Measurements from ENCODE around the gene EFEMP1. TPM values are rescaled to one million over a fixed set of nuclear protein-coding genes. Genes with fewer than 3 reads are reported as not detected.
A peak's percentile ranks its signal among the peaks of the same experiment; 100 is the strongest.

EFEMP1 gene, protein sequence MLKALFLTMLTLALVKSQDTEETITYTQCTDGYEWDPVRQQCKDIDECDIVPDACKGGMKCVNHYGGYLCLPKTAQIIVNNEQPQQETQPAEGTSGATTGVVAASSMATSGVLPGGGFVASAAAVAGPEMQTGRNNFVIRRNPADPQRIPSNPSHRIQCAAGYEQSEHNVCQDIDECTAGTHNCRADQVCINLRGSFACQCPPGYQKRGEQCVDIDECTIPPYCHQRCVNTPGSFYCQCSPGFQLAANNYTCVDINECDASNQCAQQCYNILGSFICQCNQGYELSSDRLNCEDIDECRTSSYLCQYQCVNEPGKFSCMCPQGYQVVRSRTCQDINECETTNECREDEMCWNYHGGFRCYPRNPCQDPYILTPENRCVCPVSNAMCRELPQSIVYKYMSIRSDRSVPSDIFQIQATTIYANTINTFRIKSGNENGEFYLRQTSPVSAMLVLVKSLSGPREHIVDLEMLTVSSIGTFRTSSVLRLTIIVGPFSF
- polyA plus RNA-seq (2013, experiment 1 of 2; ENCODE audit: insufficient read length), result 375 TPM
- polyA plus RNA-seq (2013, experiment 2 of 2; ENCODE audit: insufficient read length), result 376 TPM

DNA sequence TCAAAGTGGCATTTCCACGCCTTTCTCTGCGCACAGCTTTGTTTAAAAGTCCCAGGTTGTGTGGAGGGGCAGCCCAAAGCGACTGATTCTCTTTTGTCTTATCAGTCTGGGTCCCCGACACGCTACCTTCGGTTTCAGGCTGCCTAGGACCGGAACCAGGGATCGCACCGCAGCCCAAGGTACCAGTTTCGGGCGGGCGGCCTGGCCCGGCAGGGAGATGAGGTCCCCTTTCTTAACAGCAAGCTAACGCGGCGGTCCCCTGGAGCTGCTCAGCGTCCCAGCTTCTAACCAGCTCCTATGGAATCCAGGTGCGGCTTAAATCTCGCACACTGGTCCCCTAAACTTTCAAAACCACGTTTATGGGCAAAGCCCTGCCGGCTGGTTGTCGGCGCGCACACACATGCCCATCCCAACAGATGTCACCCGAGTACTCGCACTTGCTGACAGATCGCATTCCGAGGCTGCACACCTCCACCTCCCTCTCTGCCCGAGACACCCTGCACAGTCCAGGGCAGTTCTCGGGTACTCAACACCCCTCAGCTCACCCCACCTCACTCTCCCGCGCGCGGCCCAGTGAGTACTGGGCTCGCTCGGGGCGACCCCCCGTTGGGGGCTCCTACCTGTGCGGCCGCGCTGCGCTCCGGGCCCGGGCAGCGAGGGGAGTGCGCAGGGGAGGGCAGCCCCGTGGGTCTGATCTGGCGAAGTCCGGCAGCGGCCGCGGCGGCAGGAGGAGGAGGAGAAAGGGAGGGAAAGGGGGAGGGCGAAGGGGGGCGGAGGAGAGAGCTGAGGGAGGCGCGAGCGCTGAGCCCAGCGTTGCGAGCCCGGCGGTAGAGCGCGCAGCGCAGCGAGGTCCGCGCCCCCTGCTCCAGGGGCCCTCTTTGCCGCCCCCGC is at the start of gene EFEMP1:
EFEMP1 (minus strand) TSS at position 692 of the 891 bp plus-strand sequence. CDS start 1,342 bp downstream, outside the sequence.
- peak; percentile 56 for DNase-seq

DNA sequence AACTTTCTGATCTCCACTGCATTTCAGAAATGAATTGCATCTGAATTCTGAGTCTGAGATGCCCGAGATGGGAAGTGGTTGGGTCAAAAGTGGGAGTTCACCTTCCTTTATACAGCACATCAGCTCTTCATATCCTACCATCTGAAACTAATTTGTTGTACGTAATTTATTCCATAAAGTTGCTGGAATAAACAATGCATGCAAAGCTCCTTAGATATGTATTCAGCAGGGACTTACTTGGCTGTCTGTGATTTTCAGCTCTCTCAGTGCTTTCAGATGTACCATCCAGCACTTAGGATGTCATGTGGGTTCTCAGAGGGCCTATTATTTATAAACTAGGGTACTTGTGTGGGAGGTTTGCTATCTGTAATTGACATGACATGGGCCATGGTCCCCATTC is 46.9 kb upstream of the EFEMP1 start:
- DNase-seq, result no peak

DNA sequence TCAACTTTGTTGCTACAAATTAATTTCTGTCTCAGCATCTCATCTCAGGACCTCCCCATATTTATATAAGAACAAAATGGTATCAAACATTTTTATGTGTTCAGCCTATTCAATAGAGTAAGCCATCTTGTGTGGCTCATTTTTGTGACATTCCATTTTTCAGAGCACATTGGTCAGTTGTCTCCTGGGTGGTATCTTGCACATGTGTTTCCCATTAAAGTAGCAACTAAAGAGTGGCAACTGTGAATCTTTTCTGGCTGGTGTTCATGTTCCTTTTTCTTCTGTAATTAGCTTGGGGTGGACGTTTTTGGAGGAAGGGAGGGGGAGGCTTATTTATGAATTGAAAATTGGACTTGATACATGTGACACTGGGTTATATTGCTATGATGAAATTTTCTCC is 45.4 kb upstream of the EFEMP1 start:
- peak; percentile 66 for DNase-seq

DNA sequence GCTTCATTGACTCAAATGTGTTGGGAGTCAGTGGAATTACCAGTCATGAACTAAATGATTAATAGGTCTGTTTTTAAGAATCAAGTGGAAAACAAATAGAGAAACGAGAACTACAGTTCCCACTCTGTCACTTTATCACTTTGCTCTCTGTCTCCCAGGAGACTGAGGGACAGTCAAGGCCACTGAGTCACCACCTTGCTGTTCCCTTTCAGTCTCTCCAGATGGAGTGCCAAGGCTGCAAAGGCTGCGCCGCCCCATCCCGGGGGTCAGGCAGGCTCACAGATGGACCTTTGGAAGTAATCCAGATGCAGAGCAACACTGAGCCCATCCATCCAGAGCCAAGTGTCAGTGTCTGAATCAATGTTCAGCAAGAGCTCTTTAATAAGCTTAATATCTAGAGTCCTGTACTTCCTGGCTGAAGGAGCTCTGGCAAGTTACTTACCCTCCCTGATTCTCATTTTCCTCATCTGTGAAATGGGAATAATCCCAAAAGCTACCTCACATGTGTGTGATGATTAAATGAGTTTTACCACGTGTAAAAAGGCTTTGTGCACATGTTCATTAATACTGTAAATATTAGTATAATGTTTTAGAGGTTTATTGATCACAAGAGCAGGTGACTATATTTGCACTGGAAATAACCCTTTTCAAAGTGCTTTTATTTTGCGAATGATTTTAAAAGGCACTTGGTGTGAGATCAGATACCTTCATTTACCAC is 43.0 kb upstream of the EFEMP1 start:
- peak; percentile 32 for DNase-seq

DNA sequence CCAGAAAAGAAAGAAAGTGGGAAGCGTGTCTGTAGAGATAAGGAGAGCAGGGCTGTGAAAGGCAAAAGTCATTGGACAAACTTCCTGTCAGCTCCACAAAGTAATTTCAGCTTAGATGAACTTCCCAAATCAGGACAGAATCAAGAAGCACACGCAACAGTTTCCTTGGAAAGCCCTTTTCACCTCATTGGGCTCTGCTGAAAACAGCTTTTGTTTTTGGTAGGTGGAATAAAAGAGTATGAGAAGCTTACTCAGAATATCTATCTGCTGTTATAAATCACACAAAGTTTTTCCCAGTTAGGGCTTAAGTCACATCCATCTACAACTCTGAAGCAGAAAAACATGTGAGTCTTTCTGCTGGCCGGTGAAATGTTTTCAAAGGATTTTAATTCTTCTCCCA is 42.4 kb upstream of the EFEMP1 start:
- peak; percentile 37 for DNase-seq

DNA sequence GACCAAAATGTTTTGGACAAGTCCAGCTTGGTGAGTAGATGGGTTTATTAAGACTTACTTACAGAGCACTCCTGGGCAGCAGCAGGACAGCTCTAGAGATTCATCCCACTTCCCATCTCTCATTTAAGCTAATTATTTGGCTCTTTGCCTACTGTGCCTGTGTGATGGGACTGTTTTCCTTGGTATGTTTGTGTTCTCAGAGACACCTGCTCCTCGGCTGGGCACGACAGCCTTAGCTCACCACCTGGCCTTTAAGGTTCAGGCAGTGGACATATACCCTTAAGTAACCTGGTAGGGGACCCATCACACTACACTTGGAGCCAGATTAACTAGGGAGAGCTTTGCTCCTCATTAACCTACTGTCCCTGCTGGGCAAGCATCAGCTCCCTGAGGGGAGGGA is 41.7 kb upstream of the EFEMP1 start:
- DNase-seq, result no peak

DNA sequence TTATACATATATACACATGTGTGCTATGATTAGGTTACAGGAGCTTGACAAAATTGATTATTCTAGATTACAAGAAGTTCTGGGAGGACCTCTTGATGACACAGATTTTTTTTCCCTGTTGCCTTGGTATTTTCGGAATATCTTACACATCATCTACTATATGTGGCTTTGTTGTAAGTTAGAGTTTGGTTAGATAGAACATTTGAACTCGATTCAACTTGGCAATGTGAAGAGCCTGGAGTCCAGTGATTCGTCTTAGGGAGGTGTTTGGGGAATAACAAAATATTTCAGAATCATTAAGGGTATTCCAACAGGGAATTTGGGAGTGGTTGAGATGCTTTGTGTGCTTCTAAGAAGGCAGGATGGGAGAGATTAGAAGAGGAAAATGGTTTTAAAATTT is 39.3 kb upstream of the EFEMP1 start:
- DNase-seq, result no peak

DNA sequence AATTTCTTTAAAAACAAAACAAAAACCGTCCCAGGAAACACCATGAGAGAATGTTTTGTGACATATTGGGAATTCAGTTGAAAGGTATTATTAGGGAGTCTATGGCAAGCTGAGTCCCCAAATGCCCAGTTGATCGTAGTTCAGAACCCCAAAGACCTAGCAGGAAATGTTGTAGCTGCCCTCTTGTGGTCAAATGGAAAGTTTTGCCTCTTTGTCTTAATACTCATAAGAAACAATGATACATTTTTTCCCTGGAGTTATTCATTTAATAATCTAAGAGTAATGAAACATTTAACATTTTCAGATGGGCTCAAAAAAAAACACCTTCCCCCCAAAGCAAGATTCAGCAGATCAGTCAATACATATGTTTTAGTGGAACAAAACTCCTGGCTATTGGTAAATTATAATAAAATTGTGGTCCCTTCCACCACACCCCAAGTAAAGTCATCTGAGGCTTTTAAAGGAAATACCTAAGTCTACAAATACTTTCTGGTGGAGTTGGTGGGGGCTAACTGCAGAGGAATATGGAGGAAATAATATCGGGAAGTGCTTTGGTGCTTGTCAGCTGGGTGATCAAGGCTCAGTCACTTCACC is 37.8 kb upstream of the EFEMP1 start:
- DNase-seq, result peak; percentile 60

DNA sequence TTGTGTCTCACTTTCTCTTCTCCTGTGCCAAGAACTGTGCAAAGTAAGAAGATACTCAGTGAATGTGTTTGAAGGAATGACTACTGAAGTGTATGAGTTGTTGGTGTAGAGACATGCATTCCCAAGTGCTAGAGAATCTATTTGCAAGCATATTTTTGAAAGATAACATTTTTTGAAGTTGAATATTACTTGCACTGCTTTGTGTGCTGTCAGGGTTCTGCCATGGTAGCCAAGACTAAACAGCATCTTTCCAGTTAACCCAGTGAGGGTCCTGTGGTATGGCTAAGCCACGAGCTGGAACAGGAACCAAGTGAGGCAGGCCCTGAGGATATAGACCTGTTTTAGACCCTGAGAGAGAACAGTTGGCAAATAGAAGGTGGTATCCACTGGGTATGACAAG is 35.2 kb upstream of the EFEMP1 start:
- no peak for DNase-seq

DNA sequence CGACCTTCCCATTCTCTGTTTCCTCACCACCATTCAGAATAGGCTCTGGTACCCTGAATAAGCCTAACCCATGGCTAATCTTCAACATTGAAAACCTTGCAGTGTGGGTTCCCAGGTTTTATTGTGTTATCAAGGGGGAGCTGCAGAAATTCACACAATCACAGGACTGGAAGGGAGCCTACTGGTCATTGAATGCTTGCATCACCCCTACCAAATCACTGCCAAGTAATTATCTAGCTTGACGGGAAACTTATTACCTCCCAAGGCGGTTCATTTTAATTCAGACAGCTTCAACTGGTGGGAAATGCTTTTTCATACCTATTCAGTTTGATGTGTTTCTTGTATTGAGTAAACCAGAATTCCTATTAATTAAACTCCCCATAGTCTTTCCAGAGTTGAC is 33.6 kb upstream of the EFEMP1 start:
- DNase-seq, result no peak

DNA sequence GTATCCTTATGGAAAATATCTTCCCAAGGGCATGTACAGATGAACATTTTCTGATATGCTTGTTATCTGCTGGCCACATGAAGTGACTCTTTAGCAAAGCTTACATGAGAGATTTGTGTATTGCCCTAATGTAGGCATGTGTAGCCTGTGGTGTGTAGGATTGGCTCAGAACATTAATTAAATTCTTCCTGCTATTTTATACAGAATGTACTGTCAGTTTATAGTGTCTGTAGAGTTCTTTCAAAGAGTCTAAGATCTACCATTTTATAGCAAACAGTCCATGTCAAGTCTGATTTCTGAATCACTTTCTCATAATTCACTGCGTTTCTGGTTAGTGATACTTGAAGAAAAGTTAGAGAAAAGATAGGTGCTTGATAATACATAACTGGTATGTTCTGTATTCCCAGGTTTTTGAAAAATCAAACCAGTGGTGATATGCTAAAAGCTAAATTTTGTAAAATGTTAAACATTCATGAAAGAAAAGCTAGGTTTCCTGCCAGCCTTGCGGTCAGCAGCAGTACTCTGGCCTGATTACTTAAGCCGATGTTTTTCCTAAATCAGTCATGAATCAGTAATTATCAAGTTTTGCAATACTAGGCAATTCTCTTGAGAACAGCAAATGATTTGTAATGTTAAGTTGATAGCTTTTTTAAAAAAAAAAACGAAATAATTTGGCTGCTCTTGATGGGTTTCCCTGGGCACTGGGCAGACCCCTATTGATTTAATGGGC is 30.9 kb upstream of the EFEMP1 start:
- DNase-seq, result peak; percentile 36

DNA sequence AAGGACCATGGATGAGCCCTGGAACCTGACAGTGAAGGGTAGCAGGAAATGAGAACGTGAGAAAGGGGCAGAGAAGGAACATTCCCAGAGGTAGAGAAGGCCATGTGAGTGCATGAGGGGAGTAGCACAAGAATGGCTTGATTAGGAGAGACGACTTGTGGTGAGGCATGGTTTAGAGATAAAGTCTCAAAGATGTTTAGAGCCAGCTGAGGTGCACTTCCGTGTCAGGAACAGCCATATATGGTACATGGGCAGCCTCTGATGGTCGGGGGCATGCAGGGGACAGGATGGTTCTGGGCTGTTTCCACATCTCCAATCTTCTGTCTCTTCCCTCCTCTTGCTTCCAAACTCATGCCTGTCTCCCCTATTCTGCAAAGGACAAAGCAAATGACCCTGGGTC is 28.8 kb upstream of the EFEMP1 start:
- no peak for DNase-seq

DNA sequence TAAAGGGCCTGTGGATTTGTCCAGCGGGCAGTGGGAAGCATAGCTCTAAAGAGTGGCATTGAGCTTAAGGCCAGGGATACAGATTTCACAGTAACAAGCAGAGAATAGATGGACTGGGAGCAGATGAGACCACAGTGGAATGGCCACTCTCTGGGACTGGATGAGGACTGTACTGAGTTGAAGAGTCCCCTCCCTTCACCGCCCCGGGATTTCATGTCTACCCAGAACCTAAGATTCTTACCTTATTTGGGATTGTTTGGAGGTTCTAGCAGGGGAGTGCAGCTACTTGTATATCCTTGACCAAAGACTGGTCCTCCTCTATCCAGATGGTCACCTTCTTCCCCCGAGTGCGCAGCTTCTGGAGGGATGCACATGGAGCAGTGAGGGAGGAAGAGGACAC is 28.0 kb upstream of the EFEMP1 start:
- no peak for DNase-seq

DNA sequence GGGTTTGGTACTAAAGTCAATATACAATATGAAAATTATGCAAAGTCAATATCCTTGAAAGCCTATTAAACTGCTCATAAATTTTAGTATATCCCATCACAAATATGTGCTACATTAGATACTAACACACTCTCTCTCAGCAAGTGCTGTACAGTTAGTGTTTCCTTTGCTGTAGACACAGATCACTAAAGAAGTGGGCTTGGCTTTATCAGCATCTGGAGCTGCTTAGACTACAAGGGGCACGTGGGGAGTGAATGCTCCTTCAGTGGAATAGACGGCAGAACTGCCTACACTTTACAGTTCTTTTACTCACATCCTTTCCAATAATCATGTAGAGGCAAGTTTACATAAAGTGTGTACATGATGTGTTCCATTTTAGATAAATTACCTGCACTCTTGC is 26.0 kb upstream of the EFEMP1 start:
- no peak for DNase-seq

DNA sequence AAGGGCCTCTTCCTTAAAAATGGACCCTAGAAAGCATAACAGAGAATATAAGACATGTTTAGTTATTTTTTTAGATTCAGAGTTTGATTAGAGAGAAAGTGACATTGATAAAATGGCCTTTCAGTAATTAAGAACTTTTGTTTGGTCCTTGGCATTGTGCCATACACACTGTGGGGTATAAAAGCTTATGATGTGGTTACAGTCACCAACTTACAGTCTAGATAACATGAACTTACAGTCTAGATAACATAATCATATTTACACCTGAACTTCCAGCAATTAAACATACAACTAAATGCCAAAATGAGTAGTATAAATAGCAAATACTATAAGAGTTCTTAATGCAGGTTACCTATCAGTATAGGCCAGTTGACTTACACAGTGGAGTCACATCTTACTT is 25.6 kb upstream of the EFEMP1 start:
- DNase-seq, result no peak

DNA sequence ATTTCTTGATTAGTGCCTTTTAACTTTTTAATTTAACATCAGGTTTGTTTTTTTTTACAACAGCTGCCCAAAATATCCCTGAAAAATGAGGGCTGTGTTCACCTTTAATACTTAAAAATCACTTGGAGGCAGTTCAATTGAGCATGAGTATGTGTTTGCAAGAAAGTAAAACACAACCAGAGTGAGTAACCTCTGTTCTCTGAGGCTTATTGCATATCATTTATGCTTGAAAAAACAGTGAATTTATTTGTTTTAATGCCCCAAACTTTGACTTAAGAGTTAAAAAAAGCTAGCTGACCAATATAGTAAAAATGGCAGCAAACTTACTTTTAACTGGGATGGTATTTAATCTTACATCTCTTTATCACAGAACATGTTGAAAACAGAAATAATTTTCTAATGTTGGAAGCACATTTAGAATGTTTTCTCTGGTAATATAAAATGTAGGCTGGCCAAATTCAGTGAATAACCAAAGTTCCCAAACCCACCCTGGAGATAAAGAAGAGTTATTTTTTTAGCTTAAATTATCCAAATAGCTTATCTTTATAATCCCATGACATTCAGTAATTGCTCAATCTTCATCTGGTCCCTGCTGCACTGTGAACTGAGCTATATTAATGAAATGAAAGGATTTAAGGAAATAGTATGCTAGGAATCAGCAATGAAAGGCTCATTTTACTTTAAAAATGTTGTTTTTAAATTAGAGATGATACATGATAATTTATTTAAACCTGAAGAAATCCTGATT is 24.8 kb upstream of the EFEMP1 start:
- DNase-seq, result no peak

DNA sequence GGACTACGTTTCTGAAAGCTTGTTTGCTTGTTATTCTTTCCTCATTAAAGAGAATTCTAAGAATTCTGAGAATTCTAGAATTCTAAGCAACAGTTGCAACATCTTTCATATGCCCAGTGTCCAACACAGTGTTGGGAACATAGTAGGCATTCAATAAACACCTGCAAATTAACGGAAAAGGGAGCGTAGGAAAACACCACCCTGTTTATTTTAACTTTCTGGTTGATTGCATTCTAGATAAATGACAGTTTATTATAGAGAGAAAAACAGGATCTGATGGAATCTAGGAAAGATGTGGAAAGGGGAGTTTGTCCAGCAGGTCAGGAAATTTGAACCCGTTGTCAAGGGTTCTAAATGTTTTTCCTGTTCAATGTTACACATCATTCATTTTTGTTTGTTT is 24.2 kb upstream of the EFEMP1 start:
- no peak for DNase-seq

DNA sequence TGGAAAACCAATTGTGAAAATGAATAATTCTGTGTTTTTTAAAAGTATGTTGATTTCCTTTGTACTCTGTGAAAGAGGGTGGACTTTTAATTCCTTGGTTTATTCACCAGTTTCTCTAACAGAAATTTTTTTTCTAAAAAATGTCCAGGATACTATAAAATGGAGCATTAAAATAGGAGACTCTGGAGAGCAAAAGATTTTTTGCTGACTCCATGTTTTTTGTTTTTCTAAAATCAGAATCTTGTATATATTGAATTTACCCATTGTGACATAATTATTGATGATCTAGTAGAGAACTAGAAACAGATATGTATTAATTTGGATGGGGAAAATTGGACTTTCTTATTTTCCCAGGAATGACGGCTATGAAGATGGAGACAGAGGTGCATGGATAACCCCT is 23.2 kb upstream of the EFEMP1 start:
- no peak for DNase-seq

DNA sequence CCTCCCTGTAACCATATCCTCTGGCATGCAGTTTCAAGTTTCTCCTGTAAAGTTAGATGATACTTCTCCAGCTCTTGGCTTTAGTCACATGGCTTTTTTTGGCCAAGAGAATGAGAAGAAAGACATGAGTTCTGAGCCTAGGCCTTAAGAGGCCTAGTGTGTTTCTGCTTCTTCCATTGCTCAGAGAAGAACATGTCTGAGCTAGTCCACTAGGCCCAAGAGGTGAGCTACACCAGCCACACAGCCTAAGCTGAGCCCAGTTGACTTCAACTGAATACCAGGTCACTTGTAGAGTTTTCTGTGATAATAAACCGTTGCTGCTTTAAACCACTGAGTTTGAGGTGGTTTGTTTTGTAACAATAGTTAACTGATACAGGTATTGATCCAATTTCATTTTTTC is 19.9 kb upstream of the EFEMP1 start:
- DNase-seq, result no peak

DNA sequence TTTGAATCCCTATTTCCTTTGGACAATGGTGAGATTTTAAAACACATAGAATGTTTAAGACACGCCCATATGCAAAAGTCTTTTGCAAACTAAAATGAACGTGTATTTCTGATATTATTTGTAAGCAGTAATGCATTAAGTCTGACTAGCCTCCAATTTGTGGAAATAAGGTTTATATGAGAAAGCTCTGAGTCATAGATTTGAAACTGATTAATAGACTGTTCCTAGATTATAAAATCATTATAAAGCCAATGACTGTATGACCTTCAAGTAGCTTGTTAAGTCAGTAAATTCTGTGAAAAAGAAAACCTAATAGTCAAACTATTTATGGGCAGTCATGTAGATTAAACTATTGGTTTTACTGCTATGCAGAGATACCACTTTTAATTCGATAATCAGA is 12.8 kb upstream of the EFEMP1 start:
- no peak for DNase-seq

DNA sequence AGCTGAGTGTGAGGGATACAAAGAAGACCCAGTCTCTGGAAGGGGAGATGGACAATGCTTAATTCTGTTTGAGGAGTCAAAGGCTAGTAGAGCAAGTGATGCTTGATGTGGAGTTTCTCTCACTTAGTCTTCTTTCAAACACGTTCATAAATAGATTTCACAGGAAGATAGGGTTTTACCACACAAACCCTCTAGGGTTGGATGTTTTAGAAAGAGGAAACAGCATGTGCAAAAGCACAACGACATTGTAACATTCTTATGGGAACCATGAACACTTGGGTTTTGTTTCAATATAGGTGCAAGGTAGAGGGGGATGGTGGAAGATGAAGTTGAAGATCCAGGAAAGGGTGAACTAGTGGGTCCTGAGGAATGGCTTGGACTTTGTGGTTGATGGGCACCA is 10.8 kb upstream of the EFEMP1 start:
- DNase-seq, result no peak
